ENCODE measurements around the gene IFT57.

Gene IFT57

DNA sequence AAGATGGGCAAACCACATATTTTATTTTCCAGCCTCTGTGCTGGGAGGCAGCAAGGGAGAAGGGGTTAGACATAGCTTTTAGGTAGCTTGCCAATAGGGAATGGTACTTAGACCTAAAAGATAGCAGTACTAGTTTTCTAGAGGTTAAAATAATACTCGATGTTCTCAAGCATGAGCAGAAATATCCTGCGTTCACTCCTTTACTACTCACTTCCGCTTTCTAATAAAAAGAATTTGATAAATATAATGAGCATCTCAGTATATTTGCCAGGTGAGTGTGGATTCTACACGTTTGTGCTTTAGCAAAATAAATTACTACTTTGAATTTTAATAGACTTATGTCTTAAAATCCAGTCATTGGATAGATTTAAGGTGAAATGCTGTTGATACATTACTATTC is 92.0 kb downstream of the IFT57 start:
- H3K27ac ChIP-seq (ENCODE audit: low read length): no peak overlapping the region
- H3K79me2 ChIP-seq (ENCODE audit: low read length): no peaks in the 10 kb centered on the region
- TF ChIP-seq, protein P1, sequence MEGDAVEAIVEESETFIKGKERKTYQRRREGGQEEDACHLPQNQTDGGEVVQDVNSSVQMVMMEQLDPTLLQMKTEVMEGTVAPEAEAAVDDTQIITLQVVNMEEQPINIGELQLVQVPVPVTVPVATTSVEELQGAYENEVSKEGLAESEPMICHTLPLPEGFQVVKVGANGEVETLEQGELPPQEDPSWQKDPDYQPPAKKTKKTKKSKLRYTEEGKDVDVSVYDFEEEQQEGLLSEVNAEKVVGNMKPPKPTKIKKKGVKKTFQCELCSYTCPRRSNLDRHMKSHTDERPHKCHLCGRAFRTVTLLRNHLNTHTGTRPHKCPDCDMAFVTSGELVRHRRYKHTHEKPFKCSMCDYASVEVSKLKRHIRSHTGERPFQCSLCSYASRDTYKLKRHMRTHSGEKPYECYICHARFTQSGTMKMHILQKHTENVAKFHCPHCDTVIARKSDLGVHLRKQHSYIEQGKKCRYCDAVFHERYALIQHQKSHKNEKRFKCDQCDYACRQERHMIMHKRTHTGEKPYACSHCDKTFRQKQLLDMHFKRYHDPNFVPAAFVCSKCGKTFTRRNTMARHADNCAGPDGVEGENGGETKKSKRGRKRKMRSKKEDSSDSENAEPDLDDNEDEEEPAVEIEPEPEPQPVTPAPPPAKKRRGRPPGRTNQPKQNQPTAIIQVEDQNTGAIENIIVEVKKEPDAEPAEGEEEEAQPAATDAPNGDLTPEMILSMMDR (IDR thresholded peaks at IDR 0.05; ENCODE audit: low read length): no peak
- TF ChIP-seq EZH2 (optimal IDR thresholded peaks at IDR 0.05; ENCODE audit: low read depth, low read length): no peak
- TF ChIP-seq EZH2phosphoT487 (IDR thresholded peaks at IDR 0.05; ENCODE audit: low read length): no peak
- H3K9ac ChIP-seq (ENCODE audit: low read length): no peak overlapping the region
- no peak for DNase-seq
- H3K9me2 ChIP-seq (replicated peaks; ENCODE audit: insufficient read depth, low read length): no peaks in the 10 kb centered on the region
- peaks cover 30% of the 10 kb centered on the region for H3K4me1 ChIP-seq (ENCODE audit: low read length)
- no peaks in the 10 kb centered on the region for H3K36me3 ChIP-seq (replicated peaks; ENCODE audit: insufficient read depth, low read length)
- no peaks in the 10 kb centered on the region for H3K9me3 ChIP-seq (replicated peaks; ENCODE audit: insufficient read depth, low read length)
- H3K4me2 ChIP-seq (ENCODE audit: low read depth, low read length): no peak overlapping the region
- H4K20me1 ChIP-seq (ENCODE audit: insufficient read depth, low read length): no peaks in the 10 kb centered on the region
- no peak overlapping the region for H2AFZ ChIP-seq (ENCODE audit: low read length)
- H3K27me3 ChIP-seq (replicated peaks; ENCODE audit: insufficient read depth, low read length): no peaks in the 10 kb centered on the region
- peaks cover 12% of the 10 kb centered on the region for H3F3A ChIP-seq (ENCODE audit: insufficient read depth, low read length)
- H3K4me3 ChIP-seq (ENCODE audit: low read length): no peak overlapping the region

DNA sequence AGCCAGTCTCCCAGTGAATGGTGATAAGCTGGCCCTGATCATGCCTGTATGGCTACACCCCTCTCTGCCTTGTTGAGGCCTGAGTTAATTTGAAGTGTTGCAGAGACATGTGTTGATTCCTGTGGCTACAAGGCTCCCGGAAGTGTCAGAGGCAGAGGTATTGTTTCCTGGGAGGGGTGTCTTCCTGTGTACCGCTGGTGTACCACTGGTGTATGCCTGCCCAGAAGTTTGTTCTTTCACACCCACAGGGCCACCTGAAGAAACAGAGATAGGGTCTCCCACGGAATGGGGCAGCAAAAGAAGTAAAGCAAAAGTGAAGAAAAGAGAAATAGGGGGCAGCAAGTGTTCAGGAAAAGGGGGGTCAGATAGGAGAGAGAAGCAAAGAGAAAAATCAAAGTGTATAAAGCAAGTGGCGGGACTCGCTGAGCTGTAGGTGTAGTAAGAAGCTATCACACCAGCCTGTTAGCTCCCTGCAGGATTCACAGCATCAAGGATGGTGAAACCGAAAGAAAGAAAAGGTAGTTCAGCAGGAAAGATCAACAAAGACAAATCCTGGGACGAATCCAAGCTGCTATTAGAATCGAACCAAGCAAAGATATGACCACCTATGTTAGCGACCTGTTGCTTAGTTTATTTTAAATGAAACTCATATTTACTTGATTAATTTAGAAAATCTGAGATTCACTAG is 94.8 kb downstream of the IFT57 start:
- peak overlapping the region; percentile 56 for H2AFZ ChIP-seq (ENCODE audit: low read length)
- H4K20me1 ChIP-seq (ENCODE audit: insufficient read depth, low read length): no peaks in the 10 kb centered on the region
- peak overlapping the region; percentile 61 for H3K4me2 ChIP-seq (ENCODE audit: low read depth, low read length)
- peak overlapping the region; percentile 1; the same call in 1 of the 2 replicates for H3K4me3 ChIP-seq (ENCODE audit: low read length)
- H3K27ac ChIP-seq (ENCODE audit: low read length): peak overlapping the region; percentile 20; the same call in 1 of the 2 replicates
- H3K79me2 ChIP-seq (ENCODE audit: low read length): no peaks in the 10 kb centered on the region
- H3K4me1 ChIP-seq (ENCODE audit: low read length): peaks cover 33% of the 10 kb centered on the region
- DNase-seq: peak; percentile 36
- no peaks in the 10 kb centered on the region for H3K9me3 ChIP-seq (replicated peaks; ENCODE audit: insufficient read depth, low read length)
- no peak for TF ChIP-seq EZH2phosphoT487 (IDR thresholded peaks at IDR 0.05; ENCODE audit: low read length)
- no peak for TF ChIP-seq EZH2 (optimal IDR thresholded peaks at IDR 0.05; ENCODE audit: low read depth, low read length)
- TF ChIP-seq, protein P1 (IDR thresholded peaks at IDR 0.05; ENCODE audit: low read length): no peak
- H3K36me3 ChIP-seq (replicated peaks; ENCODE audit: insufficient read depth, low read length): no peaks in the 10 kb centered on the region
- H3K9me2 ChIP-seq (replicated peaks; ENCODE audit: insufficient read depth, low read length): no peaks in the 10 kb centered on the region
- peaks cover 27% of the 10 kb centered on the region for H3F3A ChIP-seq (ENCODE audit: insufficient read depth, low read length)
- no peaks in the 10 kb centered on the region for H3K27me3 ChIP-seq (replicated peaks; ENCODE audit: insufficient read depth, low read length)
- no peak overlapping the region for H3K9ac ChIP-seq (ENCODE audit: low read length)

DNA sequence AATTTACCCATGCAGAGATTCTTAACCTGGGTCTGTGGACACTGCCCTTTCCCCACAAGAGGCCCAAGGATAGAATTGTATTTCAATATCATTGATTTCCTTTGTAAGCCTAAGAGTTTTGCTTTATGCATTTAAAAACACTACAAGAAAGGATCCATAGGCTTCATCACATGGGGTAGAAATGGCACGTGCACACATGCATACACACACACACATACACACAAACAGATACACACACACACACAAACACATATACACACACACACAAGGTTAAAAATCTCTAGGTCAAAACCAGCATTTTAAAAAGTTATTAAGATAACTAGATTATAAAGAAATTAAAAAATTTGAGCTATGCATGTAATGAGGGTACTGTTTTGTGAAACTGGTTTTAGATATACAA is 95.9 kb downstream of the IFT57 start:
- H3K27me3 ChIP-seq (replicated peaks; ENCODE audit: insufficient read depth, low read length): no peaks in the 10 kb centered on the region
- H3K9me3 ChIP-seq (replicated peaks; ENCODE audit: insufficient read depth, low read length): no peaks in the 10 kb centered on the region
- H3K4me2 ChIP-seq (ENCODE audit: low read depth, low read length): peak overlapping the region; percentile 78; the same call in 1 of the 2 replicates
- peaks cover 27% of the 10 kb centered on the region for H3F3A ChIP-seq (ENCODE audit: insufficient read depth, low read length)
- peak overlapping the region; percentile 79; the same call in 1 of the 2 replicates for H3K9ac ChIP-seq (ENCODE audit: low read length)
- no peaks in the 10 kb centered on the region for H4K20me1 ChIP-seq (ENCODE audit: insufficient read depth, low read length)
- no peak for DNase-seq
- H3K36me3 ChIP-seq (replicated peaks; ENCODE audit: insufficient read depth, low read length): no peaks in the 10 kb centered on the region
- peak overlapping the region; percentile 92 for H3K27ac ChIP-seq (ENCODE audit: low read length)
- no peak for TF ChIP-seq EZH2 (optimal IDR thresholded peaks at IDR 0.05; ENCODE audit: low read depth, low read length)
- TF ChIP-seq, protein P1 (IDR thresholded peaks at IDR 0.05; ENCODE audit: low read length): no peak
- no peak for TF ChIP-seq EZH2phosphoT487 (IDR thresholded peaks at IDR 0.05; ENCODE audit: low read length)
- peaks cover 33% of the 10 kb centered on the region for H3K4me1 ChIP-seq (ENCODE audit: low read length)
- peak overlapping the region; percentile 55 for H3K4me3 ChIP-seq (ENCODE audit: low read length)
- H3K9me2 ChIP-seq (replicated peaks; ENCODE audit: insufficient read depth, low read length): no peaks in the 10 kb centered on the region
- no peaks in the 10 kb centered on the region for H3K79me2 ChIP-seq (ENCODE audit: low read length)
- H2AFZ ChIP-seq (ENCODE audit: low read length): peak overlapping the region; percentile 48; the same call in 1 of the 2 replicates
